HG02938 (cell line): ENCODE data around the gene EPHA10.
"Not testable (repeated sequence)": the region's sequence is repeated elsewhere in the genome, so short reads cannot be mapped to it uniquely, and the experiment has no call there.

Experiments used
- ATAC-seq: cut with Tn5 transposase; IDR thresholded peaks from one replicate; pipeline ENCODE4 v1.9.1; 2021; ENCODE audit warnings: mild to moderate bottlenecking, moderate library complexity; ENCODE audit not compliant: unreplicated experiment

The EPHA10 gene

DNA sequence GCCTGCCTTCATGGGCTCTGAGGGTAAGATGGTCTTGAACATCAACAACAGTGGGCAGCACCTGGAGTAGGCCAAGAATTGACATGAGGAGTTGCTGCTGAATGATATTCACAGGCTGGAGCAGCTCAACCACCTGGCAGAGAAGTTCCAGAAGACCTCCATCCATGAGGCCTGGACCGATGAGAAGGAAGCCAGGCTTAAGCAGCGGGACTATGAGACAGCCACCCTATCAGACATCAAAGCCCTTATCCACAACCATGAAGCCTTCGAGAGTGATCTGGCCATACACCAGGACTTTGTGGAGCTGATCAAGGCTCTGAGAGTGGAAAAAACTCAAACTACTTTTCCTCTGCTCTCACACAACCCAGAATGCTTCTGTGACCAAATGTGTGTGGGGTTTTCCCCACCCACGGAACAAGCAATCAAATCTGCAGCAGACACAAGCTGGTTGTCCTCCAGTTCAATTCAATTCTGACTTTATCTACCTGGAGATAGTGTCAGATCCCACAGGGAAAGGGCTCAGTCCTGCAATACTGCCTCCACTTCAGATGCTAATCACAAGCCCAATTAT, 12.1 kb upstream of the EPHA10 start:
- ATAC-seq = no peak

DNA sequence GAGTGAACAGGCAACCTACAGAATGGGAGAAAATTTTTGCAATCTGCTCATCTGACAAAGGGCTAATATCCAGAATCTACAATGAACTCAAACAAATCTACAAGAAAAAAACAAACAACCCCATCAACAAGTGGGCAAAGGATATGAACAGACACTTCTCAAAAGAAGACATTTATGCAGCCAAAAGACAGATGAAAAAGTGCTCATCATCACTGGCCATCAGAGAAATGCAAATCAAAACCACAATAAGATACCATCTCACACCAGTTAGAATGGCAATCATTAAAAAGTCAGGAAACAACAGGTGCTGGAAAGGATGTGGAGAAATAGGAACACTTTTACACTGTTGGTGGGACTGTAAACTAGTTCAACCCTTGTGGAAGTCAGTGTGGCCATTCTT, 6.5 kb upstream of the EPHA10 start:
- not testable (repeated sequence) for ATAC-seq

DNA sequence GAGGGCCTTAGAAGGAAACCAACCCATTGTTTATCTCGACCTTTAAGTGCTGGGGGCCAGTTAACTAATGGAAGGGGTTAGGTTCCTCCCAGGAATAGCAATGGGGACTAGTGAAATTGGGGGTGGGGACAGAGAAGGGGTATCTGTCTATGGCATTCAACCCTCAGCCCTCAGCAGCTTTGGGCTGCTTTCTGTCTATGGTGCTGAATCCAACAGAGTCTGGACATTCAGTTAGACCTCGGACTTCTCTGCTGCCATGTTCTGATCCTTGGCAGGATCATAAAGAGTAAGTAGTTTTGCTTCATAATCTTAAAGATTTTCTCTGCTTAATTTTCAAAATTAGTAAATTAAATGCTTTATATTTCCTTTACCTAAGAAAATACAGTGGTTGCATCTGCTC, 2.6 kb upstream of the EPHA10 start:
- ATAC-seq = no peak

DNA sequence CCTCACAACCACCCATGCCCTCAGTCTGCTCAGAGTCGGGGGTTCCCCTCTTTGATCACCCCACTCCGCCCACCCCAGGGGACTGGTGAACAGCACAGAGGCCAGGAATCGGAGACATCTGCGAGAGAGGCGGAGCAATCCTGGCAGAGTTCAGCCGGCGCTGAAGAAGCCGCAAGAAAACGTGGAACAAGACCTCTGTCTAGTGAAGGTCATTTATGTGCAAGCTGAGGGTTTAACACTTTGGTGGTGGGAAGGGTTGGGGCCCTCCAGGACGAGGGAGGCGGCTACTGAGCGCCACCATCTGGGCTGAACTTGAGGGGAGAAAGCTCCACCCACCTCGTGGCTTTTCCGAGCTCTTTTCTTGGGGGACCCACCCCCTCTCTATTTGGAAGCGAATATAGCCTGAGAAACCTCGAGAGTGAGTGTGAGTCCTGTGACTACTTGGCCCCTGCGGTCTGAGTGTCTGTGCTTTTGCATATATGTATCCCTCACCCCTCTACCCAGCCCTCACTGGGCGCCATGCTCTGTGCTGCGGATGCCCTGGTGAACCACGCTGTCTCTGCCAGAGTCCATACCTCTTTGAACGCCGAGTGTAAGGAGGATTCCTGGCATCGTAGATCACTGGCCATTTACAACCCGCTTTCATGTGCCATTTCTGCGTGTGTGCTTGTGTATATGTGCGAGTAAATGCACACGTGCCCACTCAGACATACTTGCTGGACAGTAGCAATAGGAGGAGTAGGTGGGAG, 1.2 kb upstream of the EPHA10 start:
- ATAC-seq = no peak

DNA sequence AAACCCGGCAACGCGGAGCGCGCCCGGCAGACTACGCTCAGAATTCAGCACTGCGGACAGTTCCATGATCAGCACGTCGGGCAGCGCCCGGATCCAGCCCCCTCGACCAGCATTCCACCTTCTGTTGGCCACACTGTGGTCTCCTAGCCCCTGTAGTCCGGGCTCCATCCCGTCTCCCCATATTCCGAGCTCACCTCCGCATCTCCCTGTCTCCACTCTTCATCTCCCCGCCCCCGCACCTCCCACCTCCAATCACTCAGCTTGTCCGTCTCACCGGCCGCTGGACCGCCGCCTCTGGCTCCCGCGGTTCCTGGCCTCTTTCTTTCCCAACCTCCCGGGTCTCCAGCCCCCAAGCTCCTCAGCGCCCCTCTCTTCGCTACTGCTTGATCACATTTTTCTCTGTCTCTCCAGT, 500 bp downstream of the EPHA10 start:
- ATAC-seq = no peak

DNA sequence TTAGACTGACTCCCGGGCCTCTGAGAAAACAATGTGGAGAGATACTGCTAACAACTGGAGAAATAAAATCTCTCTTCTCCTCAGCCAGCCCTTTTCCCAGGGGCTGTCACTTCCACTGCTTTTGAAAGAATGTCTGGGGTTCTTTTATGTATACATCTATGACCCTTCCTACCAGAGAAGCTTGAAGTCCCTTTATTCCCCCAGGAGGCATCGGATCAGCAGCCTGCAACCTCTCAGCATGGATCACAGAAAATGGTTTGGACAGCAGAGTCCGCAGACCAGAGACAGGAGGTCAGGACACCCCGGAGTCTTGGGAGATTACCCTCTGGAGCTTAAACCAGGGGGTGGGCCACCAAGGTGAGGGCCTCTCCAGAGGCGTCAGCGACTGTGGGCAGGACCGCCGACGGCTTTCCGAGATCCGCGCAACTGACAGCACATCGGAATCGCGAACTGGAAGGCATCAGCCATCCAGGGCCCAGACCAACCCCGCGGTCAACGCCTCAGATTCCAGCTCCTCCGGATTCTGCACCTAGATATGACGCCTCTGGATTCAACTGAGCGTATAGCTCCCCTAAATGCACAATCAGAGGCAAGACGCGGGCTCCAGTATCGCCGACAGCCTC, 1.0 kb downstream of the EPHA10 start:
- no peak for ATAC-seq

DNA sequence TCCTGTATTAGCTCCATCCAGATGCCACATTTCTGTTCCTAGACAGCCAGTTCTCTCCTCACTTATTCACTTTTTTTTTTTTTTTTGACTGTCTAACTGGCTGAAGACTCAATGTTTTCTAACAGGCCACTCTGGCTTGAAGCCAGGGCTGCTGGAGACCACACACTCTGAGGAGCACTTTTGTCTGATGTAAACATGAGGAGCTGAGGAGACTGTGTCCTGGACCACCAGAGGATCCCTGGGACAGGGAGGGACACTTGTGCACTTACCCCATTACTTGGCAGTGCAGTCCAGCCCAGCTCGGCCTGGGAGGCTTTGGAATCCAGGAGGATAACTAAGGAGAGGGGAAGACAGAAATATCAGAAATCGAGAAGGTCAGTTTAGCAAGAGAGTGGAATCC, 2.4 kb downstream of the EPHA10 start:
- ATAC-seq = no peak

DNA sequence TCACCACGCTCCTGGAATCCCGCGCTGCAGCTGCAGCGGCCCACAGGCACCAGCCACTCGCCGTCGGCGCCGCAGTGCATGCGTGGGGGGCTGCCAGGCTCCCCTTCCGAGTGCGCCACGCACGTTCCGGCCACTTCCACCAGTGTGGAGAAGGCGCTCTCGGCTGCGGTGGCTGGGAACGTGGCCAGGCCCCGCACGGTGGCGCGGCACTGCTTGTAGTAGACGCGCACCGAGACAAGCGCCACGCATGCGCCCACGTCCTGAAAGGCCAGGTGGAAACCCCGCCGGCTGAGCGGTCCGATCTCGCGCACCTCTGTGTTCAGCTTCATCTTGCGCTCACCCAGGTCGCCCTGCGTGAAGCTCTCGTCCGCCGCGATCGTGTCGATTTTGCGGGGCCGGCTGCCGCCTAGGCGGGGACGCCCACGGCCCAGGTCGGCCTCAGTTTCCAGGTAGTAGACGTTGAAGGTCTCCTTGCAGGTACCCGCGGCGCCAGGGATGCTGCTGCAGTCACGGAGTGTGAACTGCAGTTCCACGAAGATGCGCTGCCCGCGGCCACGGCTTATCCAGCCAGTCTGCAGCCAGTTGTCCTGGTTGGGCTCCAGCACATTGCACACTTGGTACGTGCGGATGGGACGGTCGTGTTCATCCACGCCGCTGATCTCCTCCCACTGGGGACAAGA, 3.4 kb downstream of the EPHA10 start:
- ATAC-seq = no peak

DNA sequence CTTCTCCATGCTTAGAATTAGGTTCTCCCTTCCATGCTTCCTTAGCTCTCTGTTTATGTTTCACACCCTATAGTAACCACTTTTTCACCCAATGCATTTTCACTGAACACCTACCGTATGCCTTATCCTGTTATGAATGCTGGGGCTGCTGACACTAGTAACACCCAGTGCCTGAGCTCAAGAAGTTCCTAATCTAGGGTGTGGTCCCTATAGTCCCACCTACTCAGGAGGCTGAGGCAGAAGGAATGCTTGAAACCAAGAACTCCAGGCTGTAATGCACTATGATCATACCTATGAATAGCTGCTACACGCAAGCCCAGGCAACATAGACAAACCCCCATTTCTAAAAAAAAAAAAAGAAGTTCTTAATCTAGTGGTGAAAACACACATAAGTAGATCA, 5.5 kb downstream of the EPHA10 start:
- ATAC-seq = no peak

DNA sequence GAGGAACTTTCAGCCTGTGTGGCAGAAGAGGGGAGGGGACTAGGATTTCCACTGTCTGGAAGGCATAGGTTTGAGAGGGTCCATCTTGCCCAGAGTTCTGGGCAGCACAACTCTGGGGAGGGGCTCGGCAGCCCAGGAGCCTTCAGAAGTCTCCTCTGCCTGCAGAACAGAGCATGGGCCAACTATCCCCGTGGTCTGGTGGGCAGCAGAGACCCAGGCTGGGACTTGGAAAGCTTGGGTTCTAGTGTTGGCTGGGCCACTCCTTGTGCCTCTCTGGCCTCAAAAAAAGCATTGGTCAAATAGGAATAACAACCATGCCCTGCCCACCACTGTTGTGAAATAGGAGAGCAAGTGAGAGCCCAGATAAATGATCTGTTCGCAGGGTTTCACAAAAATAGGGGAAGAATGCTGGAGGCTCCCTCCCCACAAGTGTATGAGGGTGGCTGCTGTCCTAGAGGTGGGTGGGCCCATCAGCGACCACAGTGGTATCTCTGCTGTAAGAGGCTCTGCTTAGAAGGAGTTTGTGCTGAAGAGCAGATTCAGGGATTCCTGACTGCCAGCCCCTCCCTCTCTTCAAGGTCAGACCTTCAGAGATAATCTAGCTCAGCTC, 8.9 kb downstream of the EPHA10 start:
- no peak for ATAC-seq

DNA sequence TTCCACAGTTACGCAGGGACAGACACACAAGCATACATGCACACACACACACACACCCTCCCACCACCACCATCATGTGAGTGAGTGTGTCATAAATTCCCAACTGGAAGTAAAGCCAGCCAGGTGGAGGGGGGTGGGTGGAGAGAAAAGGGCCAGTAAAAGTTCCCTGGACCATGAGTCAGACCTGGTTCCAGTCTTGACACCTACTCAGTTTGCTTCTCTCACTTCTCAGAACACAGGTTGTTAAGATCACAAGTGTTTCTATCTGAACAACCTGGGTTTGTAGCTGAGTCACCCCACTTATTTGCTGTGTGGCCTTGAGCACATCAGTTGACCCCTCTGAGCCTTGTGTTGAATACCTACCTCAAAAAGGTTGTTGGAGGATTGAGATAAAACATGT, 9.6 kb downstream of the EPHA10 start:
- no peak for ATAC-seq

DNA sequence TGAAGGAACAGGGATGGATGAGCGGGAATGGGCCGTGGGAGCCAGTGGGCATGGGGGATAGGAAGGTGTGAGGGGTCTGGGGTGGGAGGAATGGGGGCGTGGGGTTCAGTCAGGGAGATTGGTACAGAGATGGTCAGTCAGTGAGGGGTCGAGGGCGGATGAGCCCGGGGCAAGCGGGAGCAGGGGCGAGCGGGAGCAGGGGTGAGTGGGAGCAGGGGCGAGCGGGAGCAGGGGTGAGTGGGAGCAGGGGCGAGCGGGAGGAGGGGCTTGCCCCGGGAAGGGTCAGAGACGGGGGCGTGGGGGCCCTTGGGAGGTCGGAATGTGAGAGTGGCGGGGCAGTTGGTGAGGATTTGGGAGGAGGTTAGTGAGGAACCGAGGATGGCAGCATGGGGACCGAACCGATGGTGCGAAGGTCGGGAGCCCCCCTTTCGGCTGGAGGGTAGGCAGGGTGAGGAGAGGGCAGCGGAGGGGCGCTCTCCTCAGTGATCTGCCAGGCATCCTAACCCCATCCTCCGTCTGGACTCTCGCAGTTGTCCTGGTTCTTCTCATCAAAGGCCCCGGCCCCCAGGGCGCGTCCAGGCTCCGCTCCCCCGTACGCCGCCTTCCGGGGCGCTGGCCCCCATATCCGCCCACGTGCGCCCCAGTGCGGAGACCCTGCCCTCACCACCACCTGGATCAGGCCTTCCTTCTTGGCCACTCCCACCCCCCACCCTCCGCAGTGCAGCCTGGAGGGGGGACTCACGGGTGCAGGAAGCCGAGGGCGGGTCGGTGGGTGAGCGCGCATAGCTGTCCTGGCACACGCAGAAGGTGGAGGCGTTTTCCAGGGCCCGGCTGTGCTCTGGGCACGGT, 11.2 kb downstream of the EPHA10 start:
- ATAC-seq = no peak

DNA sequence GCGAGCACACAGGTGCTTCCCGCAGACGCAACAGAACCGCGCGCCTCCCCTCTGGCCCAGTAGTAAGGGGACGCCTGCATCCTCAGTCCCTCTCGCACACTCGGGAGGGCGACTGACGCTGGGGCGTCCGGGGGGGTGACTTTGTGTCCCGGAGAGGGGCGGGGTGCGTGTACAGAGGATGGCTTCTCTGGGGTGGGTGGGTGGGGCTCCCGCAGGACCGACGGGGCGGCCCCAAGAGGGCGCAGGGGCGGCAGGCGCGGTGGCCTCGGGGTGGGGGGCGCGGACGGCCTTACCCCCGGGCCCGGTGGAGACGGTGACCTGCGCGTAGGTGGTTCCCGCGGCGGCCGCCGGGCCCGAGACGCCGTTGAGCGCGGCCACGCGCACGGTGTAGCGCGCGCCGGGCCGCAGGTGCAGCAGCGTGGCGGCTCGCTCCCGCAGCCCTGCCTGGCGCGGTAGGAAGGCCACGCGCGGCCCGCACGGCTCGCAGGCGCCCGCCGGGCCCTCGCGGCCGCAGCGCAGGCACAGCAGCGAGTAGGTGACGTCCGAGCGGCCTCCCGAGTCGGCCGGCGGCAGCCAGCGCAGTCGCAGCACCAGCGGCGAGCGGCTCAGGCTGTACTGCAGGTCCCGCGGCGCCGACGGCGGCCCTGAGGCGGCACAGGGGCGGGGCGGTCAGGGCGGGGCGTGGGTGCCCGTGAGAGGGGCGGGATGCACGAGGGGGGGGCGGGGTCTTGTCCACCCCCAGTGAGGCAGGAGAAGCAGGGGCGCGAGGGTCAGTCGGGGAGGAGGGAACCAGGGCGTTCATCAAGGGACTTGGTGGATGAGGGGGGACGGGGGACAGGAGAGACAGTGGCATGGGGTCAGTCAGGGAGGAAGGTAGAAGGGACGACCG, 12.1 kb downstream of the EPHA10 start:
- no peak for ATAC-seq

DNA sequence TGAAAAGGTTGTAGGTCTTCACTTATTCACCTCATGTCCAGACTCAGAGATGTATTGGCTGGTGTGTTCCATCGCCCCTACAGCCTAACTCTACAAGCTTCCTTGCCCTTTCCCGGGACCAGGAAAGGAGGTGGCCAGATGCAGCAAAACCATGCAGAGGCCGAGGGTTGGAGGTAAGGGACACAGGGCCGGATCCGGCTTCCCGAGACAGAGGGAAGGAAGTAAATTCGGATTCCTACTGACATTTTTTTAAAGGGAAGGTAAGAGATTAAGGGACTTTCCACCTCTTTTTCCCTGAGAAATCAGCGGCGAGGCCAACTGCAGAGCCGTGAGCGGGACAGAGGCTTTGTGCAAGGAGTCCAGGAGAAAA, 12.7 kb downstream of the EPHA10 start:
- ATAC-seq = no peak

DNA sequence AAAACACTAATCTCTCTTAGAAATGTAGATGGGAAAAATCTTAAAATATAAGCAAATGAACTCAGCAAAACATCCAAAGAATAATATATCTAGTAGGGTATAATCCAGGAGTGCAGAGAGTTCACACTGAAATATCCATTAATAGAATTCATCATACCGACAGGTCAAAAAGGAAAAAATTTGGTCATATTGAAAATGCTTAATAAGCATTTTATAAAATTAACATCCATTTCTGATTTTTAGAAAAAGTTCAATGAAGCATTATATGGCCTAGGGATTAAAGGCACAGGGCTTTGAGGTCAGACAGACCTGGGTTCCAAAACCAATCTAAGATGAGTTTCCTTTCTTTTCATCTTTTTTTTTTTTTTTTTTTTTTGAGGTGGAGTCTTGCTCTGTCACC, 16.4 kb downstream of the EPHA10 start:
- ATAC-seq = no peak

DNA sequence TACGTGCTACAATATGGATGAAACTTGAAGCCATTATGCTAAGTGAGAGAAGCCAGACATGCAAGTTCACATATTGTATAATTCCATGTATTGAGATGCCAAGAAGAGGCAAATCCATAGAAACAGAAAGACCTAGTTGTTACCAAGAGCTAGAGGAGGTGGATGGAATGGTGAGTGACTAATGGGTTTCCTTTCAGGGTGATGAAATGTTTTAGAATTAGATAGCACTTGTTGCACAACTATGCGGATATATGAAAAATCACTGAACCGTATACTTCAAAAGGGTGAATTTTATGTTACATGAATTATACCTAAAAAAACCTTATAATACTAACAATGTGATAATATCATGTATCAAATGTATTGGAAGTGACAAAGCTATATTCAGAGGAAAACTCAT, 18.1 kb downstream of the EPHA10 start:
- ATAC-seq = no peak

DNA sequence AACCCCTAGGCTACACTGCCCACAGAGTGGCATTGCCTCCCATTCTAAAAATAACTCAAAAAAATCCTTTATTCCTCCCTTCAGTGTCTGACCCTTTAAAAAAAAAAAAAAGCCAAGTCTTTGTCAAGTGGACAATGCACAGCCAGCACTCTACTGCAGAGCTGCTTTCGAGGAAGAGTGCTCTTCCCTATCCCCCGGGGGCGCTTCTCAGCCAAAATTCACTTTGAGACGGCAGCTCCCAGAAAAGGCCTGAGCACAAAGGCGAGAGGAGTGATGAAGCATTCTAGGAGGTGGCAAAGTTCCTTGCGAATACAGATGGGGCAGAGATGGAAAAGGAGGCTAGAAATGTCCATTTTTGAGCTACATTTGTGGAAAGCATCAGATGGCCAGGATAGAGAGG, 23.3 kb downstream of the EPHA10 start:
- ATAC-seq = no peak

DNA sequence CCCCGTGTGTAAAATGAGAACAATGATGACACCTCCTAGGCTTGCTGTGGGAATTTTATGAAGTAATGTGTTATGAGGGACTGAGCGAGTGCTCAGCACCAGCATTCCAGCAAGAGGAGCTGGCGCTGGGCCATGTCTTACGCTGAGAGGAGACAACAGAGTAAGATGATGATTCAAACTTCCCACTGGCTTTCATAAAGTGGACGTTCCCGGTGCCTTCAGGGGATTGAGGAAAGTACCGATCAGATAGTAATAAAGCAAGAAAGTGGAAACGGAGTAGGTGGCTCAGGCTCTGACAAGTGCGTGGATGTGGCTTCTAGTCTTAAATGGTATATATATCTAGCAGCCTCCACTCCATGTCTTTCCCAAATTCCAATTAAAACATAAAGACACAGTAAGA, 23.8 kb downstream of the EPHA10 start:
- no peak for ATAC-seq

DNA sequence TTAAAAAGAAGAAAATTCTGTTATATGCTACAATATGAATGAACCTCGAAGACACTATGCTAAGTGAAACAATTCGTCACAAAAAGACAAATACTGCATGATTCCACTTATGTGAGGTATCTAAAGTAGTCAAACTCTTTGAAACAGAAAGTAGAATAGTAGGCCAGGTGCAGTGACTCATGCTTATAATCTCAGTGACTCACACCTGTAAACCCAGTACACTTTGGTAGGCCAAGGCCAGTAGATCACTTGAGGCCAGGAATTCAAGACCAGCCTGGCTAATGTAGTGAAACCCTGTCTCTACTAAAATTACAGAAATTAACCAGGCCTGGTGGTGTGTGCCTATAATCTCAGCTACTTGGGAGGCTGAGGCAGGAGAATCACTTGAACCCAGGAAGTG, 25.7 kb downstream of the EPHA10 start:
- no peak for ATAC-seq

DNA sequence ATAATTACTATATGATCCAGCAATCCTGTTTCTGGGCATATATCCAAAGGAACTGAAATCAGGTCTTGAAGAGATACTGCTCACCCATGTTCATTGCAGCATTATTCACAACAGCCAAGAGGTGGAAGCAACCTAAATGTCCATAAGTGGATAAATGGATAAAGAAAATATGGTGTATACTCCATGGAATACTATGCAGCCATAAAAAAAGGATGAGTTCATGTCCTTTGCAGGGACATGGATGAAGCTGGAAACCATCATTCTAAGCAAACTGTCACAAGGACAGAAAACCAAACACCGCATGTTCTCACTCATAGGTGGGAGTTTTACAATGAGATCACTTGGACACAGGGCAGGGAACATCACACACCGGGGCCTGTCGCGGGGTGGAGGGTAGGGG, 26.3 kb downstream of the EPHA10 start:
- not testable (repeated sequence) for ATAC-seq
